H1 (cell line): ENCODE measurements around the gene CCDC127. TPM values are rescaled to one million over a fixed set of nuclear protein-coding genes. Genes with fewer than 3 reads are reported as not detected.

Experiments used
- CHD1 ChIP-seq: IDR thresholded peaks from 2 replicates; pipeline ENCODE4 v1.6.1; 2012; ENCODE audit warnings: low read depth, low read length, improper control_type of control experiment
- GABPA ChIP-seq: IDR thresholded peaks from 2 replicates; pipeline ENCODE4 v1.6.1; 2011; ENCODE audit warnings: mild to moderate bottlenecking, low read length, moderate library complexity, borderline replicate concordance; ENCODE audit not compliant: insufficient read depth
- JUN ChIP-seq: IDR thresholded peaks from 2 replicates; pipeline ENCODE4 v1.6.1; 2011; ENCODE audit warnings: low read depth, mild to moderate bottlenecking, improper control_type of control experiment, low read length
- KDM1A ChIP-seq: fragments of 200-600, 300-600 bp; sonication (generic); IDR thresholded peaks from 2 replicates; pipeline ENCODE4 v1.7.1; 2016; ENCODE audit warnings: mild to moderate bottlenecking, low read length, borderline replicate concordance
- MAX ChIP-seq: IDR thresholded peaks from 2 replicates; pipeline ENCODE4 v1.6.1; 2012; ENCODE audit warnings: inconsistent platforms
- PHF8 ChIP-seq: fragments of 200-600 bp; sonication (generic); conservative IDR thresholded peaks from 2 replicates; pipeline ENCODE4 v1.7.1; 2012; ENCODE audit warnings: low read depth, mild to moderate bottlenecking, inconsistent platforms, low read length, moderate library complexity
- SIRT6 ChIP-seq: IDR thresholded peaks from one replicate; pipeline ENCODE4 v1.7.1; 2012; ENCODE audit warnings: low read length, inconsistent platforms
- TEAD4 ChIP-seq: IDR thresholded peaks from 2 replicates; pipeline ENCODE4 v1.6.1; 2012; ENCODE audit warnings: low read depth, low read length, inconsistent platforms, mixed read lengths
- YY1 ChIP-seq: IDR thresholded peaks from 2 replicates; pipeline ENCODE4 v1.6.1; 2011; ENCODE audit warnings: low read depth, mild to moderate bottlenecking, low read length
- polyA plus RNA-seq, 7 experiments: library from polyadenylated mRNA; depleted of rRNA in 3 of 7; stranded (reverse) in 5 of 7; unstranded in 2 of 7; fragments of >200 nt in 5 of 7; fragments of 200-250 nt in 2 of 7; gene quantifications; 1 replicate in 5 of 7; 2 replicates in 1 of 7; 4 replicates in 1 of 7; pipeline versions ENCODE4 v1.2.1 to v1.2.3, GENCODE V29; 2011 to 2013; ENCODE audit warnings: missing spikeins in 2 of 7, mixed read lengths in 2 of 7
- total RNA-seq: library from RNA; stranded (reverse); fragmentation: NEBNext Ultra II Directional; extraction: Animal tissue kit (Norgen Biotek cat#: 25700); gene quantifications from 2 replicates; pipeline ENCODE4 v1.2.1, GENCODE V29; 2021

The CCDC127 gene
- total and polyA plus RNA-seq, 2 of the 8 experiments (the other 6 are each of a cell fraction or from before 2014, with no cell fraction given), result 2.9 to 8.0 TPM

DNA sequence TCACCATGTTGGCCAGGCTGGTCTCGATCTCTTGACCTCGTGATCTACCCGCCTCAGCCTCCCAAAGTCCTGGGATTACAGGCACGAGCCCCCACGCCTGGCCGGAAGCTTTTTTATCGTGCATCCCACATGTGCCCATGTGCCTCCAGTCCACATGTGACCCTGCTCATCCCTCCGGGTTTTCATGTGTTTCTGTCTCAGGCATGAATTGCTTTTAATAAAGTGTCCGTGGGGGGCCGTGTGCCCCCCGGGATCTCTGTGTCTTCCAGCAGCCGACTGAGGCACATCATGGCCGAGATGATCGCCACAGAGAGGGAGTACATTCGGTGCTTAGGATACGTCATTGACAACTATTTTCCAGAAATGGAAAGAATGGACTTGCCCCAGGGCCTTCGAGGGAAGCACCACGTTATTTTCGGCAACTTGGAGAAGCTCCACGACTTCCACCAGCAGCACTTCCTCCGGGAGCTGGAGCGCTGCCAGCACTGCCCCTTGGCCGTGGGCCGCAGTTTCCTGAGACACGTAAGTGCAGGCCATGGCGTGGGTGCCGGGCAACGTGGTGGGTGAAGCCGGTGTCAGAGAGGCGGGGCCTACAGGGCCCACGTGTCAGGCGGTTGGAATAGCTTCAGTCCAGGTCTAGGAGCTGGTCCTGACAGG, 48.8 kb downstream of the CCDC127 start (continued):
- TF ChIP-seq MAX, result no peak
- no peak for TF ChIP-seq SIRT6
- TF ChIP-seq YY1, result no peak
- TF ChIP-seq JUN, result no peak
- TF ChIP-seq KDM1A, result no peak
- no peak for TF ChIP-seq CHD1
- no peak for TF ChIP-seq GABPA
- TF ChIP-seq TEAD4, result no peak
- TF ChIP-seq PHF8, result no peak
